ENCODE measurements around the gene DMBT1.

Gene DMBT1

DNA sequence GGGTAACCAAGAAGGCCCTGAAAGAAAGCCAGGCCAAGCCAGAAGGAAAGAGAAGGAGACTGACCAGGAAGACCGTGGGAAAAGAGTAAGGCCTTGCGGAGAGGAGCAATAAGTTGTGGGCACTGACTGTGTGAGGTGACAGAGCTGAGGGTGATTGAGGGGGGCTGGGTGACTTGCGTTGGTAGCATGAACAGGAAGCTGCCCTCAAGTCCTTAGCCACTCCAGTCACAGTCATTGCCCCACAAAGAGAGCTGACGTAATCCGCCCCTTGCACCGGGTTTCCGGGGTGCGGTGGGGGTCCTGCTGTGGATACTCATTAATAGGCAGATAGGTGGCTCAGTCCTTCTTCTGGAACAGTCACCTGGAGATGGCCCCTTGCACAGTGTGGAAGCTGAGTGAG, 16.1 kb upstream of the DMBT1 start:
- TF ChIP-seq CTCF (IDR thresholded peaks at IDR 0.05; ENCODE audit: low read length, missing control alignments) = no peak
- no peak overlapping the region for H3K4me3 ChIP-seq (replicated peaks; ENCODE audit: low read depth, low read length)
- DNase-seq (ENCODE audit: low read depth) = no peak

GRCh38 chr10:122546242-122546641, 14.3 kb upstream of the DMBT1 start:
- DNase-seq (ENCODE audit: low read depth) = no peak
- no peak for TF ChIP-seq CTCF (IDR thresholded peaks at IDR 0.05; ENCODE audit: low read length, missing control alignments)
- H3K4me3 ChIP-seq (replicated peaks; ENCODE audit: low read depth, low read length) = no peak overlapping the region

DNA sequence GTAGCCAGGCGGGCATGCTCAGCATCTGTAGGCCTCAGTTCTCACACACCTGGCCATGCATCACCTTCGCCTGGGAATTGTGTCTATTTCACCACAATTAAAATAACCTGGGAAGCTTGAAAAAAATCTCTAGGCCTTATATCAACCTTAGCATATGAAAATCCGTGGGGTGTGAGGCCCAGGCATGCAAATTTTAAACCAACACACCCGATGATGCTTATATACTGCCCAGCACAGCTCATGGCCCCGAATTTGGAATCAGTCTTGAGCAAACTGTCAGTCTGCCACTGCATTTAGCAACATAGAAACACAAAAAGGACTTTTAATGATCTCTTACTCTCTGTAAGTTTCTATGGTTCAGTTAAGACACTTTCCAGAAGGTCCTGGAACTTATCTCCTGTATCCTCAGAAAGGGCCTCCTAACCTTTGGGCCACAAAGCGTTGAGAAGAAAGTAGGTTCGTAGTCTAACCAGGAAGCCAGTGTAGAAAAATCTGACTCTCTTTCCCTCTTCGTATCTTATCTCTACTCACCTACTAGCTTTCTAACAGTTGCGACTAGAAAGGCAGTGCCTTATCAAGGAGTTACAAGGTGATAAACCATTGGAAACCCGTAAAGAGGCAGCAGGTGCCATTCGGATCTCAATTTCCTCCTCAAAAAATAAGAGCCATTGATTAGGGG, 12.0 kb upstream of the DMBT1 start:
- no peak for TF ChIP-seq CTCF (IDR thresholded peaks at IDR 0.05; ENCODE audit: low read length, missing control alignments)
- no peak for DNase-seq (ENCODE audit: low read depth)
- H3K4me3 ChIP-seq (replicated peaks; ENCODE audit: low read depth, low read length) = no peak overlapping the region

DNA sequence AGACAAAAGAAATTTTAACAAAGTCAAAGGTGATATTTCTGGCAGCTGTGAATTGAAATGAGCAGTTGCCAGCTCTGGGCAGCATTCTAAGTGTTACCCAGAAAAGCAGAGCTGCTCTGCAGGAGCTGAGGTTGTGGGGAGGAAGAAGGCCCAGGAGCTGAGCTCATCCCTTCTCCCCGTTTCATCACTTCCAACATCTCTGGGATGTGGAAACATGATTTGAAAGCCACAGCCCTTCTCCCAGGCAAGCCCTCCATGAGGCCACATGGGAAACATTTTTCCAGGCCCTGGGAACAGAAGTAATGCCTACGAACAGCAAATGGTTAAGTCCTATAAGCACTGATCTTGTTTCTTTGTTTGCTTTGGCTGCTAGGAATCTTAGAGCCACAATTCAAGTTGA, 10.9 kb upstream of the DMBT1 start:
- no peak overlapping the region for H3K4me3 ChIP-seq (replicated peaks; ENCODE audit: low read depth, low read length)
- no peak for TF ChIP-seq CTCF (IDR thresholded peaks at IDR 0.05; ENCODE audit: low read length, missing control alignments)
- DNase-seq (ENCODE audit: low read depth) = no peak

- DNase-seq (ENCODE audit: low read depth) = no peak
- H3K4me3 ChIP-seq (replicated peaks; ENCODE audit: low read depth, low read length) = no peak overlapping the region
- no peak for TF ChIP-seq CTCF (IDR thresholded peaks at IDR 0.05; ENCODE audit: low read length, missing control alignments)
Measured at GRCh38 chr10:122550427-122550826, 10.1 kb upstream of the DMBT1 start.

- no peak overlapping the region for H3K4me3 ChIP-seq (replicated peaks; ENCODE audit: low read depth, low read length)
- no peak for DNase-seq (ENCODE audit: low read depth)
Measured at GRCh38 chr10:122550983-122551382, 9.6 kb upstream of the DMBT1 start.

More at GRCh38 chr10:122550983-122551382, 9.6 kb upstream of the DMBT1 start:
- no peak for TF ChIP-seq CTCF (IDR thresholded peaks at IDR 0.05; ENCODE audit: low read length, missing control alignments)
